Spleen (tissue), 7 donors: Measurements from ENCODE around the gene CYP4F3.
"Not testable (repeated sequence)": the region's sequence is repeated elsewhere in the genome, so short reads cannot be mapped to it uniquely, and the experiment has no call there.

Experiments
- CTCF ChIP-seq, 11 experiments: fragments of 200-600 bp in 7 of 11; fragments of 450-650 bp in 4 of 11; sonication (generic) in 4 of 11; IDR thresholded peaks in 8 of 11; conservative IDR thresholded peaks in 3 of 11; 1 replicate in 7 of 11; 2 replicates in 4 of 11; pipeline versions ENCODE4 v1.4.0 to v1.8.0; 2016 to 2021; ENCODE audit warnings: antibody characterized with exemption in 11 of 11, inconsistent platforms in 4 of 11, mild to moderate bottlenecking in 1 of 11
- POLR2A ChIP-seq, 3 donors: fragments of 450-650 bp; IDR thresholded peaks; one replicate each; pipeline ENCODE4 v1.5.1; 2017; ENCODE audit warnings: antibody characterized with exemption in 3 of 3, mild to moderate bottlenecking in 1 of 3
- POLR2AphosphoS5 ChIP-seq, 3 donors: sonication (generic); formaldehyde crosslinking; IDR thresholded peaks; one replicate each; pipeline ENCODE4 v1.5.1; 2017; ENCODE audit warnings: antibody characterized with exemption in 3 of 3
- donor health status: DM: no; HTN: no; CAD: no; lungs with moderate emphysema.
- donor health status: DM: no; HTN: no; CAD: no.
- donor health status: DM: no; HTN: no; CAD: no.

- TF ChIP-seq CTCF (IDR thresholded peaks at IDR 0.05 in 8 of 11, conservative IDR thresholded peaks at IDR 0.05 in 3 of 11); POLR2A (IDR thresholded peaks at IDR 0.05); POLR2AphosphoS5 (IDR thresholded peaks at IDR 0.05): not testable (repeated sequence)
These were observed 46.9 kb upstream of the CYP4F3 start for GRCh38 chr19:15593766-15594165.
